Activated CD8-positive, alpha-beta memory T cell treated with anti-CD3 and anti-CD28 coated beads for 24 hours (primary cell): ENCODE data around the gene BEND6.

Source experiments
- DNase-seq: peaks from one replicate; pipeline ENCODE4 v3.0.0-alpha.2; 2020

BEND6 gene, protein sequence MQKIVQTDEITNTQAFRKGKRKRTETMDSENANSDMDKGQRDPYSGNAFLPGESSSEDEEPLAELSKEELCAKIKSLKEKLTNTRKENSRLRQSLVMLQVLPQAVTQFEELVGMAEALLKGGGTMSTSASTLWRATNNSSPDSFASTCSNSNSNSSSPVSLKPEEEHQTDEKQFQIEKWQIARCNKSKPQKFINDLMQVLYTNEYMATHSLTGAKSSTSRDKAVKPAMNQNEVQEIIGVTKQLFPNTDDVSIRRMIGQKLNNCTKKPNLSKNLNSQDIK

DNA sequence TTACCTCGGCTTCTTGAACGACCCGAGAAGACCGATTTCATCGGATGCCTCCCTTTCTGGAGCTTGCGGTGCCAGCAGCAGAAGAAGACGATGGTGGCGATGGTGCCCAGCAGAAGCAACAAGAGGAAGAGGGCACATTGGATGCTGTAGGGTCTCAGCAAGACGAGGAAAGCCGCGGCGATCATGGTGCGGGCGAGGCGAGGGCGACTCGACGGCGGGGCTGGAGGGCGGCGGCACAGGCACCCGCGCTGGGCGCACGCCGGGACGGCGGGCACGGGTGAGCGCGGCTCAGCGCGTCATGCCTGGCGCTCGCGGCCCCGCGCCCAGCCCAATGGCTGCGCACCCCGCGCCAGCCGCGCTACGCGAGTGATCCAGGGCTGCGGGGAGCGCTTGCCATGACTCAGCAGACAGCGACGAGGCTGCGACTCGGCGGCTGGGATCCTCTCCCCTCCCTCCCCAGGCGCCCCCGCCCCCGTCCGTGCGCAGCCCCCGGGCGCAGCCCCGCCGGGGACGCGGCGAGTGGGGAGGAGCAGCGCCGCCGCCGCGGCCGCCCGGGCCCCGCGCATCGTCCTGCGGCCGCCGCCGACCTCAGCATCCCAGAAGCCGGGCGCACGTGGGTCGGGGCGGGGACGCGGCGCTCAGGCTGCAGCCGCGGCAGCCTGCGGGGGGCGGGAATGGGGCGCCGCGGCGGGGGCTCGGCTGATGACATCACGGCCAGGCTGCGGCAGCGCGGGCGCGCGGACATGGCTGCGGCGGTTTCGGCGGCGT lies at the start of gene BEND6:
BEND6 (plus strand) TSS at position 705 of the 768 bp plus-strand sequence. CDS start 26,704 bp downstream, outside the sequence.
- DNase-seq, result peak; percentile 69

DNA sequence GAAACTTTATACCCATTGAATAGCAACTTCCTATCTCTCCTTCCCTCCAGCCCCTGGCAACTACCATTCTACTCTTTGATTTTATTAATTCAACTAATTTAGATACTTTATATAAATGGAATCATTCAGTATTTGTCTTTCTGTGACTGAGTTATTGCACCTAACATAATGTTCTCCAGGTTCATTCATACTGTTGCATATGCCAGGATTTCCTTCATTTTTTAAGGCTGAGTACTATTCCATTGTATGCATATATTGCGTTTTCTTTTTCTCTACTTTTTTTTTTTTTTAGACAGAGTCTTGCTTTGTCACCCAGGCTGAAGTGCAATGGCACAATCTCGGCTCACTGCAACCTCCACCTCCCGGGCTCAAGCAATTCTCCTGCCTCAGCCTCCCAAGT lies 49.5 kb upstream of the BEND6 start:
- DNase-seq, result no peak

DNA sequence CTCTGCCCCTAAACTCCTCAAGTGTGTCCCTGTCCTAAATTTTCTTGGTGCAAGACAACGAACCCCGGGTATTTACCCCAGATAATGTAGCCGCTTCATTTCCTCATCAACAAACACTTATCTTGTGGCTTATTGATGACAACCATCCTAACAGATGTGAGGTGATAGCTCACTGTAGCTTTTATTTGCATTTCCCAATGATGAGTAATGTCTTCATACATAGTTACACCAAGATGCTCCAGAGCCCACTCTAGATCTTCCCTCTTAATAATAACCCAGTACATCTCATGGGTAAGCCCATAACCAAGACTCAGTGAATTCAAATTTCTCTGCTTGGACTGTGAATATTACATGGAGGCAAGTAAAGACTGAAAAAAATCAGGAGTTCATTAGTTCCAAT lies 48.2 kb upstream of the BEND6 start:
- DNase-seq, result no peak

DNA sequence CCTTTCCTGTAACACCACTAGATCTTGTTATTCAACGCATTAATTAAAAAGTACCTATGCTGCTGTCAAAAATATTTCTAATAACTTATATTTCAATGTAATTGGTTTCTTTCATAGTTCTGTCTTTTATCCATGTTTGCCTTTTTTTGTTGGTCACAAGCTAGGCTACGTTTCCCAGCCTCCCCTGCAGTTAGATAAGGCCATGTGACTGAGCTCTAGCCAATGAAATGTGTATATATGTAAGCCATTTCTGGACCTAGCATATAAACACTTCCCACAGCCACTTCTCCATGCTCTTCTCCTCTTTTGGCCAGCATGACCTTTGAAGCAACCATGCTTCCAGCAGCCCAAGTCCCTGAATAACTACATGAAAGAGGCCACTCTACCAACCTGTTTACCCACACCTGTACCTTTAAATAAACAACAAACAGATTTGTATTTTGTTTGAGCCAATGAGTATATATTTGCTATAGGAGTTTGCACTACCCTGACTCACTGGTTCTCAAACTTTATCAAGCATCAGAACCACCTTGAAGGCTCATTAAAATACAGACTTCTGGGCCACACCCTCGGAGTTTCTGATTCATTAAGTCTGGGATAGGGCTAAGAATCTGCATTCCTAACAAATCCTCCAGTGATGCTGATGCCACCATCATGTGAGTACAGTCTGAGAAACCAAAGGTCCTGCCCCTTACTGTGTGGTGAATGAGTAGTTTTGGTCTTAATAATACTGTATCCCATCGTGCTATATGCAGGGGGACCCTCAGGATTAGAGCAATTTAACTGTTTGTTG lies 45.6 kb upstream of the BEND6 start:
- DNase-seq, result no peak

DNA sequence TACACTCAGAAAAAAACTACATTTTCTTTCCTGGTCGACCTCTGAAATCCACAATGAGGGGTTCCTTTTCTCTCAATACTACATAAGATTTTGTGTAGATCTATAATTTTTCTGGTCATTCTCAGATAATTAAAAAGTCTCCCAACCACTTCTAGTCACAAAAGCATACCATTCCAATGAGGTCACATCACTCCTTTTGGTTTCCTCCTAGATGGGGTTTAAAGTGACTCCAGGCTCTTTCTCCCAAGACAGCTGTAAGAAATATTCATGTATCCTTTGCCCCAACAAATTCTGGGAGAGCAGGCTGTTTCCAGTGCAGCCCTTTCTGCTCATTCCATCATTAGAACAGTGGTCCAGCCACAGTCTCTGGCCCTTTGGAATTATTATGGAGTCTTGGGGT lies 43.1 kb upstream of the BEND6 start:
- DNase-seq, result no peak

DNA sequence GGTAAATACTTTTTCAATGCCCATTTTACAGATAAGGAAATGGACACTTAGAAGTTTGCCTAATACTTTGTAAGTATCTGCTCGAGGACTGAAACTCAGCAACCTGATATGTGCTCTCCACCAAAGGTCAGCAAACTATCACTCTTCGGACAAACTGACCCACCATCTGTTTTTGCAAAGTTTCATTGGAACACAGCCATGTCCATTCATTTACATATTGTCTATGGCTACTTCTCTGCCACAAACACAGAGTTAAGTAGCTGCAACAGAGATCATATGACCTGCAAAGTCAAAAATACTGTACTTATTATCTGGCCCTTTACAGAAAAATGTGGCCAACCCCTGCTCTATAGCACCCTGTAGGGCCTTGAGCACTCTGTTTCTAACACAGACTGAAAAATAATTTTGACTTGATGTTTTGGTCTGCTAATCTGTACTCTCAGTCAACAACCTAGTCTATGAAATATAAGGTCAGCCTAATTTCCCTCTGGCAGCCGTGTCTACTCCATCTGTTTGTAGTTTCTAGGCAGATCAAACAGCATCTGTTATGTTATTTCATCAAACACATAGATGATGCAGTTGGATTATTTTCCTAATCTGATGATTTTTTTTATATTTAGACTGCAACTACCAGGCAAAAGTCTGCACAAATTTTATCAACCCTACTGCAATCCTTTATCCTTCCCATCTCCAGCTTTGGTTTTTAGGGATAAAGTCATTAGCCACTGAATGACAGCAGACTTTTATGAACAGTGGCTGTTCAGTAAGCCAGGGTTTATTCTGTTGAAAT lies 41.4 kb upstream of the BEND6 start:
- DNase-seq, result no peak

DNA sequence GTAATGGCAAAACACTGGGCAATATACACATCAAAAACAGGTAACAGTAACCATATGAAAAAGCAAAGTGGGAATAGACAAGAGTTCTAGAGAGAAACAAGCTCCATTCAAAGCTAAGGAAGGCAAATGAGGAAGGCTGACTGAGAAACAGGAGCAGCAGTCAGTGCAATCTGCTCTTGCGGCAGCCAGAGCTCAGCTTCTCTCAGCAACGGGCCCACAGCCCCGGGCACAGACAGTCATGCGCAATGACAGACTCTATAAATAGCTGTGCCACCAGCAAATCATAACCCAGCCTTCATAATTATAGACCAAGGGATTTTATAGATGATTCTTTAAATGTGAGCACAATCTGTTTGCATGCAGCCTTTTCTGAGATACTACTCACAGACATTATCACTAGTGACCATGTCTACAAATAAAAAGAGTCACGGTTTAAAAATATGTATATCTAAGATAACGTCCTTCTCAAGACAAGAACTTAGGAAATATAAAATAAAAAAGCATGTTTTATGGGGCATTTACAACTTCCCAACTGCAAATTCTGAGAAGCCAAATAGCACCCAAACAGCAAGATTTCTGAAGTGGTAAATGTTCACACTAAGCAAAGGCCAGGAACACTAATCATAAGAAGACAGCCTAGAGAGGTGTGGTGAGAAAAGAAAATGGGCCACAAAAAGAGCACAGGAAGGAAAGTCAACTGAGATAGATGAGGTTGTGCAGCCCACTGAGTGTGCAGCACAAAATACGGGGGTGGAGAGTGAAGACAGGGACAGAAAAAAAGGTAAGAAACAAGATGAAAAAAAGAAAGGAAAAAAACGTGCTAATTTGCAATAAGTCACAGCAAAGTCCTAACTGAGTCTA lies 39.9 kb upstream of the BEND6 start:
- DNase-seq, result no peak

DNA sequence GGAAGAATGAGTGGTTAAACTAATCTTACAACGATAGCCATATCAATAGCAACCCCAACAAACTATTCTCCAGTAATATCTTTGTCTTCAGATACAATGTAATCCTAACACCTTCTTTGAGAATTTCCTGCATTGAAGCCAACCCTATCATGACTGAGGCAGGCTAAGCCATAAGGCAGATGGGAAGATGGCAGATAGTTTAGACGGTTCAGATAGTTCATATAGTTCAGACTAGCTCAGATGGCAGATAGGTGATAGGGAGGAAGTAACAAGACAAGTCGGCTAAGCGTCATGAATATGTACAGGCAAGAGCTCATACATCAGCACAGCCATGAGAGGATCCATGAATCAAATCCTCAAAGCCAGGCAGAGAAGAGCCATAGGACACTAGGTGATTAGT lies 39.1 kb upstream of the BEND6 start:
- DNase-seq, result no peak

DNA sequence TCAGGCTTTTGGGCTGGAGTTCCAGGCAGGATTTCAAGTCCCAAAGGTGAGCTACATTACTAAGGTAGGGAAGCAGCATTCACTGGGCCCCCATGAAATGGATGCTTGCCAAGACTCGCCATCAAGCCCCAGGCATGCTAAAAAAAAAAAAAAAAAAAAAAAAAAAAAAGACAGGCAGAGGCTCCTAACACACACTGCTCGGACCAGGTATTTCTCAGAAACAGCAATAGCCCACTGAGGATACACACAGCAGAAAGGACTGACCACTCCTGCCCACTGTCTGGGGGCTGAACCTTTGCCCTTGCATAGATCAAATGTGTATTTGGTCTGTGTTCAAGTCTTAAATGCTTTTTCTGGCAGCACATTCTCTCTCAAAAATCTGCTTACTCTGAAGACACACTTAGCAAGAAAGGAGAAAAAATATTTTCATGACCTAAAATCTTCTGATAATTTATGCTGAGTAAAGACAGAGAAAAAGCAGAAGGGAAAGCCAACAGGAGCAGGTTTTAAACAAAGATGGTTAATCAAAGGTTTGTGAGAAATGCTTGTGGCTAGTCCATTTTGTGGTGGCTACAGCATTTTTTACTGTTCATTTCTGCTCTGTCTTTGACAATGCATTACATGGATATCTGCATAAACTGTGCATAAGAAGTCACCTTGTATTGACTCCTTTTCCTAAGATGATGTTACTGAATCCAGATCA lies 37.9 kb upstream of the BEND6 start:
- DNase-seq, result no peak

DNA sequence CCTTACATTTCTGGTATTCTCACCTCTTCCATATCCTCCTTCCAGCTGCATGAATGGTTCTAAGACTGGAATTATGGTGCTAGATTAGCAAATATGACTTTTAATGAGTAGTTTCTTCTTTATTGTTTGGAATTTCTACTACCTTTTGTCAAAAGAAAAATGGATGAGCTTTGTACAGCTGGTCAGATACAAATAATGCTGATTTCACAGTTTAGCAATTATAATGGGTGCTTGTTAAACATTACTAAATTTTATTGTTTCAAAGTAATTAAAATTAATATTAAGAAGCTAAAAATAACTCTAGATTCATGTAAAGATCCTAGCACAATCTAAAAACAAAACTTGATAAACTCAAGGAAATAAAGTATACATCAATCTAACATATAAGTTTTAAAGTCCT lies 32.3 kb upstream of the BEND6 start:
- no peak for DNase-seq

DNA sequence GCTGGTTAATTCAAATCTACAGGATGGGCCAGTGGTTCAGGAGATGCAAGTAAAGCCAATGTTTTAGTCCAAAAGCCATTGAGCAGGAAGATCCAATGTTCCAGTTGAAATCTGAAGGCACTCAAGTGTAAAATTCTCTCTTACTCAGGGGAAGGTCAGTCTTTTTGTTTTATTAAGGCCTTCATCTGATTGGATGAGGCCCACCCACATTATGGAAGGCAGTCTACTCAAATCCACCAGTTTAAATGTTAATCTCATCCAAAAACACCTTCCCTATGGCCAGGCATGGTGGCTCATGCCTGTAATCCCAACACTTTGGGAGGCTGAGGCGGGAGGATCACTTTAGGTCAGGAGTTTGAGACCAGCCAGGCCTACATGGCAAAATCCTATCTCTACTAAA lies 31.3 kb upstream of the BEND6 start:
- no peak for DNase-seq

DNA sequence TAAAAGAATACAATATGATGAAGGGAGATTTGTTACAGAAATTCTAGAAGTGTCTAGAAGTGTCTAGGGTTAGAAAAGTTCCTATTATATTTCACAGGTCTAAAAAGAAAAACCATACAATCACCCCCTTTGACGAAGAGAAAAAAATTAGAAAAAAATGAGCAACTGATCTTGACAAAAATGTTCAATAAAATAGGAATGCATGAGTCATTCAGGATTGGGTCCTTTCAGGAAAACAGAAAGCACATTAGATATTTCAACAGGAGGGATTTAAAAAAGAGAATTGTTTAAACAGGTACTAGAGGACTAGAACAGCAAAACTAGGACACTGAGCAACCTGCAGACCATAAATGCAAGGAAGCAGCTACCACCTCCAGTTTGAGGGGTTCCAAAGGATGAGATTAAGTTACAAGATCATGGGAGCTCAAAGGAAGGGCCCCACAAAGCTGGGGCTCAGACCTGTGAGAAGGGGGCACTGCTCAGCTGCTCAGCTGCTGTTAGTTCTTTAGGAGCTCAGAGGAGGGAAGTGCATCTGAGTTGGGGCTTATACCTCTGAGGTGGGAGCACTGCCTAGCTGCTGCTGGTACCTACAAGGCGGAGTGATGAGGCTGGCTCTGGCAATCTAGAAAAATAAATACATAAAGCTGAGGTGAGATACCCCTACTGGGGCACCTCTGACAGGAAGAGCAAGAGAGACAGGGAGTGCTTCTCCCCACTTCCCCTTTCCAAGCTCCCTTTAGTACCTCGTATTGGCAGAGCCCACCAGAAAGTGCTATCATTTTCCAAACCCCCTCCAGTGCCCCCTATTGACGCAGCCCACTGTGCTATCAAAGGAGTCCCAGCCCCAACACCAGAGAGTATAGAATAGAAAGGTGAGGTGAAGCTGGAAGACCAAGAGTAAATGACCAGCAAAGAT lies 27.1 kb upstream of the BEND6 start:
- DNase-seq, result no peak

DNA sequence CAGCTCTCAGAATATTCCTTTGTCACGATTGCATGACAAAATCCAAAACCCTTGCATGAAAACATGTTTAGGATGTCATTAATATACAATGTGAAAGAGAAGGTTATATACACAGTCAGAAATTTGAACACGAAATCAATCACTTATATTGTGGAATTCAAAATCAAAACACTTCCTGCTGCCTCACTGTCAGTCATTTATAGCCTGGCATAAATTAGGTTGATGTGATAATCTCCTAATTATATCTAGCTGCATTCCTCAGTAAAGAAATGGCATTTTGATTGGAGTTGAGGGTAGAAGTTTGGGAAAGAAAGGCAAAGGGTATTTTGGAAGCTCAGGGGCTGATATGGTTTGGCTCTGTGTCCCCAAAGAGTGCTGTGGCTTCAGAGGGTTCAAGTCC lies 24.1 kb upstream of the BEND6 start:
- DNase-seq, result no peak

DNA sequence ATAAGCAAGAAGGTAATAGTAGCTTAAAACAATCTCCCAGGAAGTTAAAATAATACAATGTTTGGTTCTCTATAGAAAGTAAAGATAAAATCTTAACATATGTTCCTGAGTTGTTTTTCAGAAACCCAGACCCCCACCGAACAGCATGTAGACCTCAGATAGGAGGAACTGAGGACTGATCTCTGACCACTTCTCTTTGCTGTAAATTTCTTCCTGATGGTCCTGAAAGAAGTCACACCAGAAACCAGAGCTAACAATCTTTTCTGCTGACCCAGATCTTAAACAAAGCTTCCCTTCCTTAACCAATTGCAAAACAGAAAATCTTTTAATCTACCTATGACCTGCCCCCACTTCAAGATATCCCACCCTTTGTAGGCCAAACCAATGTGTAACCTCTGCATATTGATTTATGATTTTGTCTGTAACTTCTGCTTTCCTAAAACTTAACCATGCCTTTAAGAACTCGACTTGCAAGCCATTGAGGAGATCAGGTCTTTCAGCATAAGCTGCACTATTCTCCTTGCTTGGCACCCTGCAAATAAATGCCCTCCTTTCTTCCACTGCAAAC lies 21.9 kb upstream of the BEND6 start:
- DNase-seq, result no peak

DNA sequence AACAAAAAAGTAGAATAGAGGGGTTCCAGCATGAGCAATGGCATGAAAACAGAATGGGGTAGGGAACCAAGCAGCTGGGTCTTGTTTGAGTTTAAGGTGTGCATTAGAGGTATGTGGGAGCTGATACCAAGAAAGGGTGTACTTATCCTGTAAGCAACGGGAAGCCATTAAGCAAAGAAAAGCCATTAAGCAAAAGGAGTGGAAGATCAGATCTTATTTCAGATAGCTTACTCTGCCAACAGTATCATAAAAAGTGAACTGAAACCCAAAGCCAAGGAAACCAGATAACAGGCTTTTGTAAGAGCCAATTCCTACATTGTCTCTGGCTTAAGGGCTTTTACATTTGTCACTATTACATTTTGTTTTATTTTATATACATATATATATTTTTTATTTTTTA lies 21.3 kb upstream of the BEND6 start:
- DNase-seq, result no peak

DNA sequence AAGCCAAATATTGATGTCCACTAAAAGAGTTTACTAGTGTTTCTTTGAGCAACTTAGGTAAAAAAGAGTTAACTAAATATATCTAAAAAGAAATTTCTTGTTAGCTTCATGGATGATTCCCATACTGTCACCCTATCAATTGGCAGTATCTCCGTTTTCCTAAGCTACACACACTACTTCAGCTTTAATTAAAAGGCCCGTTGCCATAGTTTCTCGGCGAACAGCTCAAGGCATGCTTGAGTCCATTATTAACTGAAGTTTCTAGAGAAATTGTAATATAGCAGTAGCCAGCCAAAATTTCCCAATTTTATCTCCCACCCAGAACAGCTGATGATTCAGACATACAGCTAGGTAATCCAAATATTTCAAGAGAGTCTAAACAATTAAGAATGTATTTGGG lies 20.0 kb upstream of the BEND6 start:
- no peak for DNase-seq

DNA sequence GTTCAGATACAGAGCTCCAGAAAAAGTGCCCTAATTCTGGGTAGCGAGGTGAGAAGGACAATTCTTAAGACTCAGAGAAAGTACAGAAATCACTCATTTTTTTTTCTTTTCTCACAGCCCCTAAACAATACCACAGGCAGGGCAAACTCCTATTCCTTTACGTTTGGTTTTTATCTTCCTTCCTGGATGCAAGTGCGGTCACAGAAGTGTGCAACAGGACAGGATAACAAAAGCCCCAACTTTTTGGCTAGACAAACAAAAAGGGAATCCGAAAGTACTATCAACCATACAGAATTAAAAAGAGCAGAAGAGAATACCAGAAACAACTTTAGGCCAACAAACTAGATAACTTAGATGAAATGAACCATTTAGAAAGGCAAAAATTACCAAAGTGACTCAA lies 18.4 kb upstream of the BEND6 start:
- no peak for DNase-seq

DNA sequence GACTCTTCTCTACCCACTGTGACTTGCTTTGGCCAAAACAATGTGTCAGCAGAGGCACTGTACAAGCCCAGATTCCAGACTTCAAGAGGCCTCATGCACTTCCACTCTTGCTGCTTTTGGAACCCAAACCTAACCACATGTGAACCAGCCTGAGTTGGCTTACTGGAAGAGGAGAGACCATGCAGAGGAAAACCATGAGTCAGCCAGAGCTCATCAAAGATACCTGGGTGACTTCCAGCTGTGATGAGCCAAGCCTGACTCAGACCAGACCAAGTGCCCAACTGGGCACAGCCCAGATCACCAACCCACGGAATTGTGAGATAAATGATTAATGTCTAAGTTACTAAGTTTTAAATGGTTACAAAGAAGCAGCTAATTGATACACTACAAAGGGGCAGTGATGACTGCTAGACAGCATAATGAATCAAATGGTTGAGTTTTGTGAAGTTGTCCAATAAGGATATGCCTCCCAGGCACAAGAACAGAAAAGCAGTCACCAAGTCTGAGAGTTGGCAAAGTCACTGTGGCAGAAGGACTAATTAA lies 16.2 kb upstream of the BEND6 start:
- no peak for DNase-seq

DNA sequence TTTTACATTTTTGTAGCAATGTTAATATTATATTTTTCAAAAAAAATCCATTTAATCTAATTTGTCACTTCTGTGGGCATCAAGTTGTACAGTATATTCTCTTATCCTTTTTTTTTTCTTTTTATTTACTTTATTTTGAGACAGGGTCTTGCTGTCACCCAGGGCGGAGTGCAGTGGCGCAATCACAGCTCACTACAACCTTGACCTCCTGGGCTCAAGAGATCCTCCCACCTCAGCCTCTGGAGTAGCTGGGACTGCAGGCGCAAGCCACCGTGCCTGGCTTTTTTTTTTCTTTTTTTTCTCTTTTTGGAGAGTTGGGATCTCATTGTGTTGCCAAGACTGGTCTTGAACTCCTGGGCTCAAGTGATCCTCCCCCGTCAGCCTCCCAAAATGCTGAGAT lies 14.4 kb upstream of the BEND6 start:
- no peak for DNase-seq

DNA sequence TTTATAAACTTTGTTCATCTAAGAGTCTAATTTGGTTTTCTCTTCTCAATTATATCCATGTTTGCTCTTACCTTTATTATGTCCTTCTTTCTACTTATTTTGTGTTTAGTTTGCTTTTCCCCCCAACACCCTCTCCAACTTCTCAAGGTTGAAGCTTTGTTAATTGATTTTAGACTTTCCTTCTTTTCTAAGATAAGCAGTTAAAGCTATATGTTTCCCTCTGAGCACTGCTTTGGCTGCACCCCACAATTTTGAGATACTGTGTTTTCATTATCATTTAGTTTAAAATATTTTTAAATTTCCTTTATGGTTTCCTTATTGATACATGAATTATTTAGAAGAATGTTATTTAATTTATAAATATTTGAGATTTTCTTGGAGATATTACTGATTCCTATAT lies 13.9 kb upstream of the BEND6 start:
- no peak for DNase-seq
